GM21390 (cell line): Measurements from ENCODE around the gene EVI2B.
"Not testable (repeated sequence)": the region's sequence is repeated elsewhere in the genome, so short reads cannot be mapped to it uniquely, and the experiment has no call there.

Experiments used
- ATAC-seq: cut with Tn5 transposase; IDR thresholded peaks from one replicate; pipeline ENCODE4 v1.9.1; 2021; ENCODE audit not compliant: unreplicated experiment

Gene EVI2B

GRCh38 chr17:31273516-31273915 is 40.3 kb downstream of the EVI2B start:
- no peak for ATAC-seq

GRCh38 chr17:31272803-31273202 is 41.1 kb downstream of the EVI2B start:
- ATAC-seq = no peak

GRCh38 chr17:31272236-31272635 is 41.6 kb downstream of the EVI2B start:
- ATAC-seq = no peak

DNA sequence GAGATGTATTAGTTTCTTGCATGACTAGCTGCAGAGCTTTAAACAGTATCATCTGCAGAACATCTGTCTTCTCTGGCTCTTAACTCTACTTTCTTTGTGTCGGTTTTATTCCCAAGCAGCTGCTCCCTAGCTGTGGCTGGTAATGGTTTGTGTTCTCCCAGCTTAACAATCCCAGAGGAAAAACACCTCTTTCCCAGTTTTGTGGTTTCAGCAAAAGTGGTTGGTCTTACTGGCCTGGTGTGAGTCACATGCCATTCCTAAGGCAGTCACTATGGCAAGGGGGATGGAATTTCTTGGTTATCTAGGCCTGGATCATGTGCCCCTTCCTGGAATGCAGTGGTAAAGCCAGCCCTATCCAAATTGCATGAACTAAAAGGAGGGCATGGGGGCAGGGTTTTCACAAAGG is 44.3 kb downstream of the EVI2B start:
- ATAC-seq = no peak

DNA sequence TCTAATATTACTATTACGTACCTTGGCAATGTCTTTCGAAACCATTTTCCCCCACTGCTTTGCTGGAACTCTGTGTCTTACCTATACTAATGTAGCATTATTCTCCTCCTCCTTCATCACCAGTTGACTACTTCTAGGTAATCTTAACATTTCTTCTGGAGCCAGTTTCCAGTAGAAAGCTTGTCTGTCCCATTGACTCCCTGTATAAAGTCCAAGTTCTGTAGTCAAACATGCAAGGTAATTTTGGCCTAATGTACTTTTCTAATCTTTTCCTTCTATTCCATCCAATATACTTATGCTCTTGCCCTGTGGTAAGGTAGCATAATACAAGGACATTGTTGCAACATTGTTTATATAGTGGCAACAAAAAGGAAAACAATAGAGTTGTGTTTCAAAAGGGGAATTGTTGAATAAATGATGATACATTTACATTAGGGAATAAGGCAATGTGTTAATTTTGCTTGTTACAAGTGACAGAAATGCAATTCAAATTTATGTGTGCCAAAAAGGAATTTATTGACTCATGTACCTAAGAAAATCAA is 44.7 kb downstream of the EVI2B start:
- no peak for ATAC-seq

- no peak for ATAC-seq
Measured at GRCh38 chr17:31266042-31266441, 47.8 kb downstream of the EVI2B start.

- not testable (repeated sequence) for ATAC-seq
Measured at GRCh38 chr17:31262923-31263322, 50.9 kb downstream of the EVI2B start.

DNA sequence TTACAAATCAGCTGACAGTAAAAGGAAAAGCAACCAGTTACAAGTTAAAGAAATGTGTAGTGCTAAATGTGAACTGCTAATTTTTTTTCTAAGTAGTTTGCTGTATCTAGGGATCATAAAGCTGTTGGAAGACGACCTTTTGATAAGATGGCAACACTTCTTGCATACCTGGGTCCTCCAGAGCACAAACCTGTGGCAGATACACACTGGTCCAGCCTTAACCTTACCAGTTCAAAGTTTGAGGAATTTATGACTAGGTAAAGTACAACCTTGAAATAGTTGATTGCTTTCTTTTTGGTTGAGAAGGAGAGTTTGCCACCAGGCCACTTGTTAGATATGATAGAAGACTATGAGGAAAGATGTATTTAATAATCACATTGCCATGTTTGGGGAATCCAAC is 52.3 kb downstream of the EVI2B start:
- ATAC-seq = no peak

DNA sequence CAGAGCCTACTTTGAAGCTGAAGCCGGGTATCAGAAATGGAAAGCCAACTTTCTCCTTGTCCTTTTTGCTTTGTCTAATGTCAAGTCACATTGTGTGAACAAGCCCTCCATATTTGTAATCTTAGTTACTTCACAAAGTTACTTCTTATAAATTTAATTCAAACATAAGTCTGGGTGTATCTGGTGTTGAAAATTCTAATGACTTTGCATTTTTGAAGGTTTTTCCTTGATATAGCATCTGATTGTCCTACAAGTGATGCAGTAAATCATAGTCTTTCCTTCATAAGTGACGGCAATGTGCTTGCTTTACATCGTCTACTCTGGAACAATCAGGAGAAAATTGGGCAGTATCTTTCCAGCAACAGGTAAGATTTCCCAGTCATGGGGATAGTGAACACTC is 53.7 kb downstream of the EVI2B start:
- no peak for ATAC-seq

DNA sequence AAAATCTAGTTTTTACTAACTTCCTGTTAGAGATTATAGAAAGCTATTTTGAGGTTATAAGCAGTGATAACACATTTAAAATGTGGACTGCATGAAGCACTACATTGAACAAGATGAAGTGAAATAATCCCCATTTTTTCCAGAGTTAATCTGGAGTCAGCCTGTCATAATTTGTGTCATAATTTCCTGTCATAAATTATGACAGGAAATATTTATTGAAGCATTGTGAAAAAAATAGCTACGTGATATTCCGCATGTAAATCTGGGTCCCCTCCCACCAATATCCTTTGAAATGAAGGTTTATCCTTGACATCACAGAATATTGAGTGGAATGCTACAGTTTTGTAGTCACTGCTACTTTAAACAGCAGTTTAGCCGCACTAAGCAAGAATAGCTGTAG is 56.9 kb downstream of the EVI2B start:
- no peak for ATAC-seq

GRCh38 chr17:31254654-31255053 is 59.2 kb downstream of the EVI2B start:
- no peak for ATAC-seq
